Activated CD4-positive, alpha-beta T cell treated with anti-CD3 and anti-CD28 coated beads, Interleukin-2, Interleukin-4, amounts not matched to agents 100 ng/mL and 50 ng/mL, durations not matched to agents 16 hours and 8 hours (primary cell): ENCODE results near the gene NCKIPSD.
A peak's percentile ranks its signal among the peaks of the same experiment; 100 is the strongest.
"Not testable (repeated sequence)": the region's sequence is repeated elsewhere in the genome, so short reads cannot be mapped to it uniquely, and the experiment has no call there.

Experiments
- DNase-seq: peaks from one replicate; pipeline ENCODE4 v3.0.0-alpha.2; 2020; ENCODE audit warnings: low spot score

The NCKIPSD gene

DNA sequence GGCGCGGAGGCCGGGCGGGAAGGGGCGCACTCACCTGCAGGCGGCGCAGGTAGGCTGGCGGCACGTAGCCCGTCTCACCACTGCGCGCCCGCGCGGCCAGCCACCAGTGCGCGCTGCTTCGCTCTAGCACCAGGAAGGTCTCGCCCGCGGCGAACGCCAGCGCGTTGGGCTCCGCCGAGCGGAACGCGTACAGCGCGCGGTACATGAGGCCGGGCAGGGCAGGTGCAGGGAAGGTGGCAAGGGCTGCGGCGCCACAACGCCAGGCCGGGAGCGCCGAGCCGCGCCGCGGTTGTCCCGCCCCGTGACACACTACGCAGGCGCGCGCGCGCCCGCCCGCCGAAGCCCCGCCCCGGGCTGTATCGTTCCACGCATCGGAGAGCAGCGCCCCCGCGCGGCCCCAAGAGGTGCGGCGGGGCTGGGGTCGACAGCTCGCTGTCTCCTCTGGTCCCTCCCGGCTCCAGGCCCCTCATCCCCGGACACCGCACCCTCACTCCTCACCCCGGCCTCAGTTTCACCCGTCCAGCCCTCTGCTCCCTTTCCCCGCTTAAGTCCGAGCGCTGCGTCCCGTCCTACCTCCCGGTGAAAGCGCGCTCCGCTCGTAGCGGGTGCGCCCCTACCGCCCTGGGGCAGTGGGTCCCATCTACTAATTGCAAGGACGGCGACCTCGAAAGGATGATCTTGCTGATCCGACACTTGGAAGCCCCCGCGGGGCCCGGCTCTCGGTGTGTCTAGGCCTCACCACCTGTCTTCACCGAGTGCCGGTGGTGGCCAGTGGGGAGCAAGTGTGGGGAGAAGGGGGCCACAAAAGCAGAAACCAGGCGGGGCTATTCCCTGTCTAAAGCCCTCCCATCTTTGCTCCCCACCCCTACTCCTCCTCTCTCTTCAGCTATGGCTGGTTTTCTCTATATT, at the start of gene NCKIPSD:
Gene NCKIPSD, minus strand, starts transcription at position 313 of the 909 bp plus-strand sequence. Its CDS starts 108 bp downstream, at position 205.
- peak; percentile 92 for DNase-seq

DNA sequence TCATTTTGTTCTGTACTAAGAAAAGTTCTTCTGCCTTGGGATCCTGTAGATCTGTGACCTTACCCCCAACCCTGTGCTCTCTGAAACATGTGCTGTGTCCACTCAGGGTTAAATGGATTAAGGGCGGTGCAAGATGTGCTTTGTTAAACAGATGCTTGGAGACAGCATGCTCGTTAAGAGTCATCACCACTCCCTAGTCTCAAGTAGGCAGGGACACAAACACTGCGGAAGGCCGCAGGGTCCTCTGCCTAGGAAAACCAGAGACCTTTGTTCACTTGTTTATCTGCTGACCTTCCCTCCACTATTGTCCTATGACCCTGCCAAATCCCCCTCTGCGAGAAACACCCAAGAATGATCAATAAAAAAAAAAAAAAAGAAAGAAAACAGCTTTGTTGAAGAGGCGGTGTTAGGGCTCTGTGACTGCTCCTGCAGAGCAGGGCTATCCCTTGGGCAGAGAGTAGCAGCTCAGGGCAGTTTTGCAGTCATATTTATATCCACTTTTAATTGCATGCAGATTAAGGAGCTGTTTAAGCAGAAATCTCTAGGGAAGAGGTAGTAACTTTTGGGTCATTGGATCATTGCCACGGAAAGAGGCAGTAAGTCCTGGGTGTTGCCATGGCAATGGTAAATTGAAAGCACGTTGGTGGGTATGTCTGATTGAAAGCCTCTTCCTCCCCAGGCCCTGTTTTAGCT, 49.5 kb upstream of the NCKIPSD start:
- DNase-seq = not testable (repeated sequence)

DNA sequence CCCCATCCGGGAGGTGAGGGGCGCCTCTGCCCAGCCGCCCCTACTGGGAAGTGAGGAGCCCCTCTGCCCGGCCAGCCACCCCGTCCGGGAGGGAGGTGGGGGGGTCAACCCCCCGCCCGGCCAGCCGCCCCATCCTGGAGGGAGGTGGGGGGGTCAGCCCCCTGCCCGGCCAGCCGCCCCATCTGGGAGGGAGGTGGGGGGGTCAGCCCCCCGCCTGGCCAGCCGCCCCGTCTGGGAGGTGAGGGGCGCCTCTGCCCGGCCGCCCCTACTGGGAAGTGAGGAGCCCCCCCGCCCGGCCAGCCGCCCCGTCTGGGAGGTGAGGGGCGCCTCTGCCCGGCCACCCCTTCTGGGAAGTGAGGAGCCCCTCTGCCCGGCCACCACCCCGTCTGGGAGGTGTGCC, 48.8 kb upstream of the NCKIPSD start:
- DNase-seq = not testable (repeated sequence)

DNA sequence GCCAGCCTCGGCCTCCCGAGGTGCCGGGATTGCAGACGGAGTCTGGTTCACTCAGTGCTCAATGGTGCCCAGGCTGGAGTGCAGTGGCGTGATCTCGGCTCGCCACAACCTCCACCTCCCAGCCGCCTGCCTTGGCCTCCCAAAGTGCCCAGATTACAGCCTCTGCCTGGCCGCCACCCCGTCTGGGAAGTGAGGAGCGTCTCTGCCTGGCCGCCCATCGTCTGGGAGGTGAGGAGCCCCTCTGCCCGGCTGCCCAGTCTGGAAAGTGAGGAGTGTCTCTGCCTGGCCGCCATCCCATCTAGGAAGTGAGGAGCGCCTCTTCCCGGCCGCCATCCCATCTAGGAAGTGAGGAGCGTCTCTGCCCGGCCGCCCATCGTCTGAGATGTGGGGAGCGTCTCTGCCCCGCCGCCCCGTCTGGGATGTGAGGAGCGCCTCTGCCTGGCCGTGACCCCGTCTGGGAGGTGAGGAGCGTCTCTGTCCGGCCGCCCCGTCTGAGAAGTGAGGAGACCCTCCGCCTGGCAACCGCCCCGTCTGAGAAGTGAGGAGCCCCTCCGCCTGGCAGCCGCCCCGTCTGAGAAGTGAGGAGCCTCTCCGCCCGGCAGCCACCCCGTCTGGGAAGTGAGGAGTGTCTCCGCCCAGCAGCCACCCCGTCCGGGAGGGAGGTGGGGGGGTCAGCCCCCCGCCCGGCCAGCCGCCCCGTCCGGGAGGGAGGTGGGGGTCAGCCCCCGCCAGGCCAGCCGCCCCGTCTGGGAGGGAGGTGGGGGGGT, 48.2 kb upstream of the NCKIPSD start:
- not testable (repeated sequence) for DNase-seq

DNA sequence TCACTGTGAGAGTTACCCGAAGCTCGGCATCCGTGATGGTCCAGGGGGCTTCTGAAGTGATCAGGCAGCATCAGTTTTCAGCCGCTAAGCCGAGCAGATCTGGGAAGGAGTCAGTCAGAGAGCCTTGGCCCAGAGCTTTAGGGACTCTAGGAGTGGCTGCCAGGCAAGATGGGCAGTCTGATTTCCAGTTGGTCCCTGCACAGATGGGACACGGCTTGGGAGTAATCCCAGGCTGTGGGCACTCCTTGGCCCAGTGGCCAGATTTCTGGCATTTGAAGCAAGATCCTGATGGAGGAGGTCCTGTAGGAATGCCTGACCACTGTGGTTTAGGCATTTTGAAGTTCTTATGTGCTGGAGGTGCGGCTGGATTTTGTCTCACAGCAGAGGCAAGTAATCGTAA, 41.8 kb upstream of the NCKIPSD start:
- no peak for DNase-seq

DNA sequence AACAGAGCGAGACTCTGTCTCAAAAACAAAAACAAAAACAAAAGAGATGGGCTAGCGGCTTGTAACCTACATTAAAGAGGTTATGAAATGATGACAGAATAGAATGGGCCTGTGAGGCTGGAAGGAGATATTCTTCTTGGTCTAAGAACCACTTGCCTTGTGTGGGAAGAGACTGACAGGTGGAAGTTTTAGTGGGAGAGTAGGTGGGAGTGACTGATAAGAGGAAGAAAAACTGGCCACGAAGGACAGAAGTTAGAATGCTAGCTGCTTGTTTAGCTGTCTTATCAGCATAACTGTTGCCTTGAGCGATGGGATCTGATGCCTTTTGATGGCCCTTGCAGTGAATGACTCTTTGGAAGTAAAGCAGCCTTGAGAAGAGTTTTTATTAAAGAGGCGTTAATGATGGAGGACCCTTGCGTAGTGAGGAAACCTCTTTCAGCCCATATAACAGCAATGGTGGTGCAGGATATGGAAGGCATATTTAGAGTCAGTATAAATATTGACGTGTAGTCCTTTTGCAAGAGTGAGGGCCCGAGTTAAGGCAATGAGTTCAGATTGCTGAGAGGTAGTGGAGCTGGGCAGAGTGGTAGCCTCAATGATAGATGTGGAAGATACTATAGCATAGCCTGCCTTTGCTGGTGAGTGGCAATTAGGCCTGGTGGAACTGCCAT, 39.6 kb upstream of the NCKIPSD start:
- not testable (repeated sequence) for DNase-seq

DNA sequence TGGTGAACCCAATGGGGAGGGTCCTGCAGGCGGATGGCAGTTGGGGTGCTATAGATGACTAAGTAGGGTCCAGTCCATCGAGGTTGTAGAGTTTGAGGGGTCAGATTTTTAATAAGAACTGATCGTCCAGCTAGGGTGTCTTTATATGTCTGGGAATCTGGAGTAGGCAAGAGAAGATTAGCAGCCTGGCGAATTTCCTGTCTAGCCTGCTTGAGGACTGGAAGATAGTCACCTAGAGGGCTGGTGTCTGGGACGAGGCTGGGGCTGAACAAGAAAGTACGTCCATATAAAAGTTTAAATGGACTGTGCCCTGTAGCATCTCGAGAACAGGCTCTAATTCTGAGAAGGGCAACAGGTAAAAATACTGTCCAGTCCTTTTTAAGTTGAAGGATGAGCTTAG, 38.0 kb upstream of the NCKIPSD start:
- DNase-seq = no peak

DNA sequence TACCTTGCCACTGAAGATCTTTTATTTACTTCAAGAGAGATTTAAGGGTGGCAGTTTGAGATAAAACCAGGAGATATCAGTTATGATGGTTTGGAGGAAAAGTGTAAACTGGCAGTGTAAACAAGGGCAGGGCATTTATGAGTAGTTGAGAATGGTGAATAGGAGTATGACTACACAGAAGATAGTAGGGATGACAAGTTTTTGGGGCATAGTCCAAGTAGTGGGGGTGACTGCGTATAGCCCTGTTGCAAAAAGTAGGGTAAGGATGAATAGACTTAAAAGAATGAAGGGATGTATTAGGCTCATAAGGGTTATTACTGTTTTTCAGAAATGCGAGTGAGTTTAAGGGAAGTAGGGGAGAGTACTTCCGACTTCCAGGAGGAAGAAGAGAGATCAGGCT, 37.6 kb upstream of the NCKIPSD start:
- DNase-seq = not testable (repeated sequence)

DNA sequence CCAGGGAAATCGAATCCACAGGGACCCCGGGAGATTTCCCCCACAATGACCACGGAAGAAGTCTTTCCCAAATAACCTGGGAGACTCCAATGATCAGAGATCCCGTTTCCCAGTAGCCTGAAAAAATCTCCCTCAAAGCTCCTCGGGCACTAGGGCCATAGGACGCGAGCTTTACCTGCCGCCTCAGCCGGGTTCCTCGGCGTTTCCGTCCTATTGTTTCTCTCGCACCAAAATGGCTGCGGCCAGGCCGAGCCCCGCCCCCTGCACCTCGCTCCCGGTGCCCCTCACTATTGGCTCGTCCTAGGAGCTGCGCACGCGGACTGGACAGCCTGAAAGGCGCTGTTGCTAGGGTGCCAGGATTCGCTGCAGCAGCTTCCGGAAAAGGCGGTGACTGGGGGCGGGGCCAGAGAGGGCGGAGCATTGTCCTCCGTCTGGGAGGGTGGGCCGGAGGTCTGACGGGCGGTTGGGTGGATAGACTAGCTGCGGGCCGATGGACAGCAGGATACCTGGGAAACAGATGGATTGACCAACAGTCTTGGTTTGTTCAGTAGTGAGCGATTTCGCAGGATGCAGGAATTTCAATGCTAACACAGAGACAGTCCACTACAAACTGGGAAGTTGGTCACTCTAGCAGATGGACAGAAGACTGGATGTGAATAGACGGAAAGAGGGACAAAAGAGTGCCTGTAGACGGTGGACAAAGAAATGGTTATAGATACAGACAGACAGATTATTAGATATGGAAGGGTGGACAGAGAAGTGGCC, 31.4 kb upstream of the NCKIPSD start, which contains the start of gene IP6K2:
Gene IP6K2, minus strand, starts transcription at position 240 of the 765 bp plus-strand sequence. CDS start 21,930 bp downstream, outside the sequence.
- peak; percentile 99 for DNase-seq

DNA sequence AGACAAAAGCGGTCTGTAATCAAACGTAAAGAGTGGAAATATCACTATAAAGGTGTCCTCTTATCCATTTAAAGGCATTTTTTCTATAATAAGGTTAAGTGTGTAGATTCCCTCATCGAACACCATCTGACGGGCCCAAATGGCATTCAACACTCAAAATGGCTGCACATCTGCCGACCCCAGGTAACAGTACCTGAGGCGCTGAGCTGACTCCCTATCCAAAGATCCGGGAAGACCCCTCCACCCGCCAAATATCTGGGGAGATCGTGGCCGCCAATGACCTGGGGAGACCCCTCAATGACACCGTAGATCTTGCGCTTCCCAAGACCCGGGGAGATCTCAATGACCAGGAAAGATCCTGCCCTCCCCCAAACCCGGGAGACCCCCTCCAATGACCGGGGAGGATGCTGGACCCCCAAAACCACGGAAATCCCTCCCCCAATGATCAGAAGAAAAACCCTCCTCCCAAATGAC, 30.8 kb upstream of the NCKIPSD start:
- DNase-seq = peak; percentile 32

DNA sequence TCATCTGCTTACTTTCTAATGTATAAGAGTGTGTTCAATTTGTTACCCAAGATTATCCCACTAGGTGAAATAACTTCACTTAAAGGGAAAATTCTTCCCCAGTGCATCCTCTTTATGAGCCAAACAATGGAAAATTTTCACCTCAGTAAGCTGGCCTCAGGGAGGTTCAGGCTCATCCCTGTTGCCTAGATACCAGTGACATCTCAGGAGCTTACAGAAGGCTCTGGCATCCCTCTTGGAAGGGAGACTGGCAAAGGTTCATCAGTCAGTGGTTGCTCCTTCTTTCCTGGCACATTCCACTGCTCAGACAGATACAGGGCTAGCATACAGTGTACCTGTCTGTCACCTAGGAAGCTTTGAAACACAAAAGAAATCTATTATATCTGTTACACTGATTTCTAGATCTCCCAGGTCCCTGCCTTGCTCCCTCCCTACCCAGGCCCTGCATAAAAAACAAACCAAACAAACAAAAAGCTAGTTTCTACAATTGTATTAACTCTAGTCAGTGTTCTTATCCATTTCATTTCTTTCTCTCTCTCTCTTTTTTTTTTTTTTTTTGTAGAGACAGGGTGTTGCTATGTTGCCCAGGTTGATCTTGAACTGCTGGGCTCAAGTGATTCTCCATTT, 29.6 kb upstream of the NCKIPSD start:
- no peak for DNase-seq

DNA sequence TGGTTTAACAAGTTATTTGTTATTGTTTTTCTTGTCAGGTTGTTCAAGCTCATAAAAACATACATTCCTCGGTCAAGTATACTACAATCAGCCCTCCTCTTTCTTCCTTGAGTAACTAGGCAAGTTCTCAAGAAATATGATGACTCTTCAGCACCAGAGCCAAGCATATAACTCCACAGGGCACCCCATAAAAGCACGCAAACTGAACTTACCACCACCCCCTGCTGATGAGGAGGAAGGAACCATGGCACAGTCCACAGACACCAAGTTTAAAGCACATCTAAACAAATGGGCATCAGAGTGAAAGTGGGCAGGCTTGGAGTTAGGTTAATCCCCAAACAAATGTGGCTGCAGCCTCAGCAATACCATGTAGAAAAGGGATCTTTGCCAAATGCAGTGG, 26.0 kb upstream of the NCKIPSD start:
- DNase-seq = no peak

DNA sequence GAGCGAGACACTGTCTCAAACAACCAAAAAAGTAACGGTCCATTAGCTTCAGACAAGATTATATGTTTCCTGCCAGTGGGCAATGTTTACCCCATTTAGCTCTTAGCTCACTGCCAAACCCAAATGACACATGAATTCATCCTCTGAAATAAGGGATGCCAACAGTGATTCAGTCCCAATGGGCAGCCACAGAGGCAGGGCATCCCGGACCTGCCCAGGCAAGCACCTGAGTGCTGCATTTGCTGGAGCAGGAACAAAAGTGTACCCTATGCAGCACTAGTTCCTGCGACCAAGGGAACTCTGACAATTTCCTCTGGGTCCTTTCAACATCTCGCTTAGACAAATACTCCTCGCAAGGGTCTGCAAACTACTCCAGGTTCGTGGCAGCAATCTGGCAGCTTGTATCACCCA, 23.3 kb upstream of the NCKIPSD start:
- no peak for DNase-seq

DNA sequence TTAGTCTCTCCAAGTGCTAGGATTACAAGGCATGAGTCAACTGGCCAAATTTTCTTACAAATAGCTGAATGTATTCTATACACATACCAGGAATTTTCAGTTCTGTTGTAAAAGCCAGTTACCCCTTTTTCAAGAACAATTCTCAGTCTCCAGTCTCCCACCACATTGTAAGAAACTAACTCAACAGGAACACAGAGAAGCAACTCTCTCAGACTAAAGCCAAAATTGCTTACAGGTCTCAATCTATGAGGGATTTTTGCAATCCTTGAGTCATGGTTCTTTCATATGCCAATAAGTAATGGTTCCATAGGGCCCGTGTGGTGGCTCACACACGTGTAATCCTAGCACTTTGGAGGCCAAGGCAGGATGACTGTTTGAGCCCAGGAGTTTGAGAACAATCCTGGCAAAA, 22.8 kb upstream of the NCKIPSD start:
- DNase-seq = no peak

DNA sequence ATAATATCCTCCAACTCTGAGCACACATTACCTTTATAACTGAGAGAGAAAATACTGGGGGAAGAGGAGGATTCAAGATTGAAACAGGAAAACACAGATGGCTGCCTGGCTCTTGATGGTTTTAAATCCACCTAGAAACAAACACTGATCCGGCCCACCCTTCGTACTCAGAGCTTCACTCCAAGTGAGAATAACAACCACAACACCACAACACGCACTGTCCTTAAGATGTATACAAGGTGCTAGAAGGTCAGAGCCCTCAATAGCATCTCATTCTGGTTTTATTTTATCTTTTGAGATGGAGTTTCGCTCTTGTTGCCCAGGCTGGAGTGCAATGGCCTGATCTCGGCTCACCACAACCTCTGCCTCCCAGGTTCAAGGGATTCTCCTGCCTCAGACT, 21.4 kb upstream of the NCKIPSD start:
- DNase-seq = no peak

DNA sequence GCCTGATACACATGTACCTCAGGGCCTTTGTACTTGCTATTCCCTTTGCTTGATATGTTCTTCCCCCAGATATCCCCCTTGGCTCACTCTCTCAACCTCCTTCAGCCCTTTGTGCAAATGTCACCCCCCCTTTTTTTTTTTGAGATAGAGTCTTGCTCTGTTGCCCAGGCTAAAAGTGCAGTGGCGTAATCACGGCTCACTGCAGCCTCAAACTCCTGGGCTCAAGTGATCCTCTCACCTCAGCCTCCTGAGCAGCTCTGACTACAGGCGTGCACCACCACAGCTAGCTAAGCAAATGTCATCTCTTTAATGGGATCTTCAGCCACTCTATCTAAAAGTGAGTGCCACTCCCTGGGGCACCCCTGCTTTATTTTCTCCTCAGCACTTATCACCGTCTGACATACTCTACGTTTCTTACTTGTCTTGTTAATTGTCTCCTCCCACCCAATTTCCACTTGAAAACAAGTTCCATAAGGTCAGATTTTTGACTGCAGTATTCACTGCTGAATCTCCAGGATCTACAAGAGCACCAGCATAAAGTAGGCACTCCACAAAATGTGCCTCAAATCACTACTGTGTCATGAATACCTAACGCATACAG, 16.7 kb upstream of the NCKIPSD start:
- DNase-seq = no peak

DNA sequence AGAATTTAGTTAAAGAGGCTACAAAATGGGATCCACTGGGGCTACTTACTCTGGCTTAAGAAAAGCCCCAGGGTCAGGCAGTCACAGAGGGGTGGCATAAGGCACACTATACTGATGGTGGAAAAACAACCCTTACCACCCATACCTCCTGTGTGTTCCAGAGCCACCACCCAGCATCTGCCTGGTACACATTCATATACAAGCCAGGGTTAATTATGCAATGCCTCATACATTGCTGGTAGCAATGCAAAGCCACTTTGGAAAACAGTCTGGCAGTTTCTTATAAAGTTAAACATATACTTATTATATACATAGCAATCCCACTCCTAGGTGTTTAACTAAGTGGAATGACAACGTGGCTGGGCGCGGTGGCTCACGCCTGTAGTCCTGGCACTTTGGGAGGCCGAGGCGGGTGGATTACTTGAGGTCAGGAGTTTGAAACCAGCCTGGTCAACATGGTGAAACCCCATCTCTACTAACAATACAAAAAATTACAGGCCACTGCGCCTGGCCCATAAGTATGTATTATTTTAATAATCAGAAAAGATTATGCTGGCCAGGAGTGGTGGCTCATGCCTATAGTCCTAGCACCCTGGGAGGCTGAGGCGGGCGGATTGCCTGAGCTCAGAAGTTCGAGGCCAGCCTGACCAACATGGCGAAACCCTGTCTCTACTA, 15.2 kb upstream of the NCKIPSD start:
- DNase-seq = no peak

DNA sequence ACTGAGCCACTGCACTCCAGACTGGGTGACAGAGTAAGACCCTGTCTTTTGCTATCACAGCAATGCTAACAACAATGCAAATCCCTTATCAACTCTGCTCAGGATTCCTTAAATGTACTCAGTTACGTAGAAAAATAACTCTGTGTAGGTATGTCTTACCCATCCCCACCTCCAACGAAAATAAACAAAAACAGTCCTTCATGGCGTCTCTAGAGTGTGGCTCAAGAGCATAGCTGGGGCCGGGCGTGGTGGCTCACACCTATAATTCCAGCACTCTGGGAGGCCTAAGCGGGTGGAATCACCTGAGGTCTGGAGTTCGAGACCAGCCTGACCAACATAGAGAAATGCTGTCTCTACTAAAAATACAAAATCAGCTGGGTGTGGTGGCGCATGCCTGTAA, 13.2 kb upstream of the NCKIPSD start:
- DNase-seq = no peak

DNA sequence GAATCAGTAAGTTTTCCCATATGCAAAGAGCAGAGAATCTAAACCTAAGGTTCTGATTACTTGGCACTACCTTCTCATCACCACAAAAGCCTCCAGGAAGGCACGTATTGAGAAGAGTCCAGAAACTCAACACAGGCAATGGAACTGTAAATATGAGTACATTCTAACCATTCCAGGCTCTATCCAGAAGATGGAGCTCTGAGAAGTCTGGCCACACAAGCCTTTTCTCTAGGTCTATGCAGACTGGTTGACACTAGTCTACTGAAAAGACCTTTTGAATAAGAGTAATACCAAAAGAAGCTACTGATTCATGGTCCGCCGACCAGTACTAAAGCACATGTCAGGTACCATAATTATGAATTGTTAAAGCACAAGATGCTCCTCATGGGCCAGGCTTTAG, 12.2 kb upstream of the NCKIPSD start:
- DNase-seq = no peak
